HEK293 (cell line): ENCODE results near the gene MIS18A.

Experiments used
- CTCF ChIP-seq: fragments of 450-650 bp; formaldehyde crosslinking; IDR thresholded peaks from 2 replicates; pipeline ENCODE4 v1.5.1; 2016; ENCODE audit warnings: missing biosample characterization, missing genetic modification characterization
- OSR2 ChIP-seq: fragments of 450-650 bp; formaldehyde crosslinking; IDR thresholded peaks from 2 replicates; pipeline ENCODE4 v1.5.1; 2016; ENCODE audit warnings: missing biosample characterization, missing genetic modification characterization
- RBAK ChIP-seq: fragments of 450-650 bp; formaldehyde crosslinking; IDR thresholded peaks from 2 replicates; pipeline ENCODE4 v1.5.1; 2016; ENCODE audit warnings: missing biosample characterization, missing genetic modification characterization
- TCF7L2 ChIP-seq: IDR thresholded peaks from 2 replicates; pipeline ENCODE4 v1.6.1; 2011; ENCODE audit warnings: low read depth, mild to moderate bottlenecking, inconsistent platforms, low read length, moderate library complexity, borderline replicate concordance
- ZNF624 ChIP-seq: fragments of 450-650 bp; formaldehyde crosslinking; IDR thresholded peaks from 2 replicates; pipeline ENCODE4 v1.5.1; 2017; ENCODE audit warnings: missing biosample characterization, missing genetic modification characterization
- TF ChIP-seq, protein P1 (sequence below): IDR thresholded peaks from 2 replicates; pipeline ENCODE4 v1.6.1; 2011; ENCODE audit warnings: mild to moderate bottlenecking, low read depth, low read length, borderline replicate concordance

DNA sequence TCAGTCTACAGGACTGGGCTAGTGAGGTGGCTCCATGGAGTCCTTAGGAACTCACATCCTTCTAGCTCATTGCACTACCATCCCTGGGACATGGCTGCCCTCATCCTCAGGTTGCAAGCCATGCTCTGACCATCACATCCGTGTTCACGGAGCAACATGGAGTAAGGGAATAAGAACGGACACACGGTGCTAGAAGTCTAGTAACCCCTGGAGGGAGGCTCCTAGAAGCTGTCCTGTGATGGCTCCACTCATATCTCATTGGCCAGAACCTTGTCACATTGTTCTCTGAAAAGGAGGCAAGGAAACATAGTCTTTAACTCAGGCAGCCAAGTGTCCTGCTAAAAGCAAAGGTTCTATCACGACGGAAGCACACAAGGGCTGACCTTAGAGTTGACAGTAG, 23.7 kb upstream of the MIS18A start:
- TF ChIP-seq TCF7L2 (no peak), CTCF (tag by site-specific recombination) (no peak), ZNF624 (tag by site-specific recombination) (no peak), RBAK (tag by site-specific recombination) (no peak), OSR2 (tag by site-specific recombination) (no peak)
- TF ChIP-seq, protein P1, sequence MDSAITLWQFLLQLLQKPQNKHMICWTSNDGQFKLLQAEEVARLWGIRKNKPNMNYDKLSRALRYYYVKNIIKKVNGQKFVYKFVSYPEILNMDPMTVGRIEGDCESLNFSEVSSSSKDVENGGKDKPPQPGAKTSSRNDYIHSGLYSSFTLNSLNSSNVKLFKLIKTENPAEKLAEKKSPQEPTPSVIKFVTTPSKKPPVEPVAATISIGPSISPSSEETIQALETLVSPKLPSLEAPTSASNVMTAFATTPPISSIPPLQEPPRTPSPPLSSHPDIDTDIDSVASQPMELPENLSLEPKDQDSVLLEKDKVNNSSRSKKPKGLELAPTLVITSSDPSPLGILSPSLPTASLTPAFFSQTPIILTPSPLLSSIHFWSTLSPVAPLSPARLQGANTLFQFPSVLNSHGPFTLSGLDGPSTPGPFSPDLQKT = no peak
